ENCODE results near the gene LINGO3. TPM values are rescaled to one million over a fixed set of nuclear protein-coding genes. Genes with fewer than 3 reads are reported as not detected.
A peak's percentile ranks its signal among the peaks of the same experiment; 100 is the strongest.

The LINGO3 gene
- polyA plus RNA-seq, 1 experiment = not detected

GRCh38 chr19:2276429-2276986 lies 31.4 kb downstream of the LINGO3 start:
- H3K9me3 ChIP-seq (ENCODE audit: control insufficient read depth, insufficient read depth, low read length) = peaks cover 7% of the 10 kb centered on the region; the same call in 1 of the 2 replicates
- no peak for DNase-seq (ENCODE audit: low read depth, low spot score)
- no peak overlapping the region for H3K27ac ChIP-seq (ENCODE audit: low read depth, low read length)
- CTCF ChIA-PET = interaction anchor here (0.5 to 1.0 kb wide), 2 partner anchors 114 to 121 kb away, joined by 3 to 5 read pairs; no protein-coding TSS in a partner anchor
- no peaks in the 10 kb centered on the region for H3K27me3 ChIP-seq (ENCODE audit: control insufficient read depth, insufficient read depth, low read length)
- H3K4me3 ChIP-seq (ENCODE audit: low read depth, low read length) = no peak overlapping the region
- no peak for TF ChIP-seq CTCF (IDR thresholded peaks at IDR 0.05; ENCODE audit: low read depth, low read length)
- POLR2A ChIA-PET = no interaction called here

- Histone ChIP-seq H3K4me3 (ENCODE audit: low read depth, low read length) (no peak overlapping the region), H3K27ac (ENCODE audit: low read depth, low read length) (no peak overlapping the region), H3K9me3 (ENCODE audit: control insufficient read depth, insufficient read depth, low read length) (peaks cover 7% of the 10 kb centered on the region; the same call in 1 of the 2 replicates), H3K27me3 (ENCODE audit: control insufficient read depth, insufficient read depth, low read length) (no peaks in the 10 kb centered on the region)
- no peak for TF ChIP-seq CTCF (IDR thresholded peaks at IDR 0.05; ENCODE audit: low read depth, low read length)
- ChIA-PET POLR2A (no interaction called here), CTCF (interaction anchor here (0.5 to 2.1 kb wide), 7 partner anchors 16 to 190 kb away, joined by 3 to 6 read pairs (median 4); partner anchors contain the start of gene PLEKHJ1)
- DNase-seq (ENCODE audit: low read depth, low spot score) = no peak
Measured at GRCh38 chr19:2275588-2276428, 32.1 kb downstream of the LINGO3 start.

DNA sequence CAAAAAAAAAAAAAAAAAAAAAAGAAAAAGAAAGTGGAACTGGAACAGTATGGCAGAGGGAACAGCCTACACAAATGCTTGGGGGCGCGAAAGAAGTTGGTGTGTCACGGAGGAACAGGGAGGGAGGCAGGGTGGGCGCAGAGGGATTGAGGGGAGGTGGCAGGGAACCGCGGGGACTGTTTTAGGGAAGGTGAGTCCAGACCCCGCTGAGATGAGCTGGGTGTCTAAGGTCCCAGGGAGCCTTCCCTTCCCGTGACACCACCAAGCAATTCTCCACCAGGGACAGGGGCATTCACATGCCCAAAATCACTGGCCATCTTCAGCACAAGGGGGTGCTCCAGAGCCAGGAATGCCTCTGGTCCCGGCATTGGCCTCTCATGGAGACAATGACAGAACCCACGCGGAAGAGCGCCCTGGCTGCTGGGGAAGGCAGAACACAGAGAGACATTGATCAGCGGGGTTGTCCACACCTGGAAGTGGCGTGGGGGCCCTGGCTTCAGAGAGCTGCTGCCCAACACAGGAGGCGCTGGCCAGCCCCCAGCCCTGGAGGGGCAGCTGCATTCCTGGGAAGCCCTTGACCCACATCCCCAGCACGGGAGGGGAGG lies 32.9 kb downstream of the LINGO3 start:
- no peak for DNase-seq (ENCODE audit: low read depth, low spot score)
- H3K4me3 ChIP-seq (ENCODE audit: low read depth, low read length) = no peak overlapping the region
- H3K27ac ChIP-seq (ENCODE audit: low read depth, low read length) = no peak overlapping the region
- ChIA-PET CTCF (interaction anchor here (0.6 to 2.1 kb wide), 13 partner anchors 9 to 285 kb away, joined by 3 to 7 read pairs (median 4); partner anchors contain the start of gene PLEKHJ1), POLR2A (no interaction called here)
- H3K27me3 ChIP-seq (ENCODE audit: control insufficient read depth, insufficient read depth, low read length) = no peaks in the 10 kb centered on the region
- peak; percentile 53 for TF ChIP-seq CTCF (IDR thresholded peaks at IDR 0.05; ENCODE audit: low read depth, low read length)
- peaks cover 7% of the 10 kb centered on the region; the same call in 1 of the 2 replicates for H3K9me3 ChIP-seq (ENCODE audit: control insufficient read depth, insufficient read depth, low read length)

DNA sequence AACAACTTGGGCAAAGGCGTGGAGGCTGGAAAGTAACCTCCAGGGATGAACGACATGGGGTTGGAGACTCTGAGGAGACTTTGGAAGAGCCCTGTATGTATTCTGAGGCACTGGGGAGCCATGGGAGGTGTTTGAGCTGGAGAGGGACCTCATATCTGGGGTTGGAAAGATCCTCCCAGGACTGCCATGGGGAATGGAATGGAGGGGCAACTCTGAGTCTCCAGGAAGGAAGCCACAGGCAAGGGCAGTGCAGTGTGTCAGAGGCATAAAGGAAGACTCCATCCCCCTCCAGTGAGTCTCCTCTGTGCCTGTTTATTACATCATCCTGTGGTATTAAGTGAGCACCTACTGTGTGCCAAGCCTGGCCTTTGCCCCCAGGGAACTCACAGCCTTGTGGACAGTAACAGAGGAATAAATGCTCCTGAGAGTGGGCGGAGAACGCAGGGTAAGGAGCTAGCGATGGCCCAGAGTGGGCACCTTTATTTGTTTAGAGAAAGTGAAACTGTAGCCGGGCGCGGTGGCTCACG lies 33.7 kb downstream of the LINGO3 start:
- no peak for TF ChIP-seq CTCF (IDR thresholded peaks at IDR 0.05; ENCODE audit: low read depth, low read length)
- CTCF ChIA-PET = interaction anchor here (0.5 to 2.3 kb wide), 13 partner anchors 10 to 304 kb away, joined by 3 to 15 read pairs (median 4); partner anchors contain the start of gene PLEKHJ1
- DNase-seq (ENCODE audit: low read depth, low spot score) = no peak
- POLR2A ChIA-PET = no interaction called here
- Histone ChIP-seq H3K4me3 (ENCODE audit: low read depth, low read length) (peak overlapping the region; percentile 42), H3K27me3 (ENCODE audit: control insufficient read depth, insufficient read depth, low read length) (no peaks in the 10 kb centered on the region), H3K9me3 (ENCODE audit: control insufficient read depth, insufficient read depth, low read length) (peaks cover 11% of the 10 kb centered on the region; the same call in 1 of the 2 replicates), H3K27ac (ENCODE audit: low read depth, low read length) (peak overlapping the region; percentile 31)

Measured in AG04450 (cell line).